Measurements from ENCODE around the gene RAP1GAP2.
A peak's percentile ranks its signal among the peaks of the same experiment; 100 is the strongest.
"Not testable (repeated sequence)": the region's sequence is repeated elsewhere in the genome, so short reads cannot be mapped to it uniquely, and the experiment has no call there.

The RAP1GAP2 gene

DNA sequence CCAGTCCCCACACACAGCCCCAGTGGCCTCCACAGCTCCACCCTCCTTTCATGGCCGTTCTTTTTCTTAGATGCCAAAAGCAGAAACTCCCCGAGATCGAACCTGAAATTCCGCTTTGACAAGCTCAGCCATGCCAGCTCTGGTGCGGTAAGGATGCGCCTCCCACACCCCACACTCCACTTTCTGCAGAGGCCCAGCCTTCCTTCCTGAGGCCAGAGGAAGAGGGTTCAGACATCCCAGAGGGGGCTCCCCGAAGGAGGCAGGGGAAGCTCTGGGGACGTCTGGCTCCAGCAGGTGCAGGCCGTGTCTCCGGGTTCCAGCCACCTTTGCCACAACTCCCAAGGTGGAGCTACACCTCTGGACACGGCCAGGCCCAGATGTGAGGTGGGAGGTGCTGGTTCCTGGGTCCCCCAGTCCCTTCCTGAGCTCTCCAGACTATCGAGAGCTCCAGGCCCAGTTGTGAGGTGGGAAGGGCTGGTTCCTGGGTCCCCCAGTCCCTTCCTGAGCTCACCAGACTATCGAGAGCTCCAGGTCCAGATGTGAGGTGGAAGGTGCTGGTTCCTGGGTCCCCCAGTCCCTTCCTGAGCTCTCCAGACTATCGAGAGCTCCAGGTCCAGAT lies 234.7 kb downstream of the RAP1GAP2 start:
- not testable (repeated sequence) for DNase-seq

DNA sequence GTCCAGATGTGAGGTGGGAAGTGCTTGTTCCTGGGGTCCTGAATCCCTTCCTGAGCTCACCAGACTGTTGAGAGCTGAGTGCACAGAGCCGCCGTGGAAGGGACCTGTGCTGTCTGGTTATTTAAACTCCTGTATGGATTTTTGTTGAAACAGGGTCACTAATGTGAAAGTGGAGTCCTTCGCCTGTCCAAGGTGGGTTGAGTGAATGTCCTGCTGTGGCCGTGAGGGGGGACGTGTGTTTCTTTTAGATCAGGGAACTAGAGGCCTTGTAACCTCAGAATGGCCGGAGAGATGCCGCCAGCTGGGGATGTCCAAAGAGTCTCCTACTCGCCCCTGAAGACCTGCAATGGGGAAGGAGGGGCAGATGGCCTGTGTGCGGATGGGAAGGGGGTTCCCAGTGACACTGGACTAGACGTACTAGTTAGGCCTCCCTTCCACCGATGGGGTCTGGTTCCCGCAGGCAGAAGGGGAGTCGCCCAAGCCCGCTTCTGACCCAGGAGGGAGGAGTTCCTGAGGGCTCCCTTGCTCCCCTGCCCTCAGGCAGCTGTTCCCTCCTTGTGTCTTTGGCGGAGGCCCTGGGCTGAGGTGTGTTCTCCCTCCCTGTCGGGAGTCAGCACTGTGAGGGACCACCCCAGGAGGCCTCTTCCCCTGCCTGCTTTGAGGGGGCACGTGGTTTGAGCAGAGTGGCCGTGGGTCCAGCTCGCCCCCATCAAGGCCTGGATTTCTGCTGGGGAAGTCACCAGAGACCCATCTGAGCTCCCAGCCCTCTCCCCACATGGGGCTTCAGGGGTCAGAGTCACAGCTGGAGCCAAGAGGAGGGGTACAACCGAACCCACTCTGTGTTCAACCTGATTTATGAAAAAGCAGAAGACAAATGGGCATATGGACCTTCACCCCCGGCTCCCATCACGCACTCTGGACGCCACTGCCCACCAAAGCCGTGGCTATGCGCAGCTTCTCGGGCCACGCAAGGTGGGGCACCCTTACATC lies 236.3 kb downstream of the RAP1GAP2 start:
- peak; percentile 47 for DNase-seq

DNA sequence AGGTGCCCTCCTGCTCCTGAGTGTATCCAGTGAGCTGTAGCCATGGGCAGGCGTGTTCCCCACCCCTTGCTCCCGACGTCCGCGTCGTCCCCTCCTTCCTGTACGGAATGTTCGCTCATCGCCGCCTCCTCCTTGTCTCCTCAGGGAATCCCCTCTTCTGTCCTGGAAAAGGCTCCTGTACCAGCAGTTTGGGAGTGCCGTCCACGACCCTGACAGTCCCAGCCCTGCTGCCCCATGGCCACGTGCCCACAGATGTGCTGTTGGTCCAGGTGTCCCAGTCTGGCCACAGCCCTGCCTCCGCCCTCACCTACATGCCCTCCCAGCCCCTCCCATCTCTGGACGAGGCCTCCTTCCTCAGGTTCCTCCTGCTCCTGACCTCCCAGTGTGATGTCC lies 237.0 kb downstream of the RAP1GAP2 start:
- DNase-seq, result peak; percentile 51

DNA sequence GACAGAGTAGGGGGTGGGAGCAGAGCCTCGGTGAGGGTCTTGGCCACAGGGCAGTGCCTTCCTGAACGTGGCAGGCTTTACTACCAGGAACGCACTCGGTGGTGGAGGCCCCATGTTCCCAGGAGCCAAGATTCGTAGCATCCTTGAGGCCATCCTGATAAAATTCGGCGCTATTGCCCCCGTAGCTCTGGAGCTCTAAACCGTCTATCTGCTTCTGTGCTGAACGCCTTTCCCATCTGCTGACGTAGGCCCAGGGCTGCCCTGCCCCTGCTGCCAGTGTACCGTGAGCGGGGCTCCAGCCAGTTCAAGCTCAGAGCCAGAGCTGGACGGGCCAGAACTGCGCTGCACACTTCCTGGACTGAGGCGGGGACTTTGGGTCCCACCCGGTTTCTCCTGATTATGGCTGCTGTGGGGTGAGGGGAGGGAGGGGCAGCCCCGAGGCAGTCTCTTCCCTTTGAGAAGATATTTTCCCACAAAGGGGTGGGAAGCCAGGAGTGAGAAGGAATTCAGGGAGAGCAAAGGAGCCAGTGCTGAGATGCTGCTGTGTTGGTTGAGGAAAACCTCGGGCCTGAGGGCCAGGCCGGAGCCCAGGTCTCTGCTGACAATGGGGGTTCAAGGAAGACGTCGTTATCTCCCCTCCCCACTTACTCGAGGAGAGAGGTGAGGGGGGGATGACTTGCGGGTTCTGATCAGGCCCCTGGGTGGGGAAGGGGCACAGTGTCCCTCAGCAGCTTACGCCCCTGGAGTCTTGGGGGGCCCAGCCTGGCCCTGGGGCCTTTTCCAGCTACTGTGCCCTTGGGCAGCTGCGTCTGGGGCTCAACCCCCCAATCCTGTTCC lies 237.7 kb downstream of the RAP1GAP2 start:
- DNase-seq, result peak; percentile 33

DNA sequence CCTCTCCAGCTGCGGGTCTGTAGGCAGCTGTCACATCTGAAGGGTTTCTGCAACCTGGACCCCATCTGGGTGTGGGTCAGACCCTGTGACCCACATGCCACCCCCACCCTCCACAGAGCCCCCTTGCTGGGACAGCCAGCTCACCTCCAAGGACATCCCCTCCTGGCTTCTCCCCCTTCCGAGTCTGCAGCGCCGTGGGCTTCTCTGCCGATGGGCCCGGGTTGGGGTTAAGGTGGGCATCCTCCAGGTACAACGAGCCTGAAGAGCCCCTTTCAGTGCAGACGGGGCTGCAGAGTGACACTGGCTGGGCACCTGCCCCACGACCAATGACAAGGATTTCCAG lies 238.3 kb downstream of the RAP1GAP2 start:
- DNase-seq, result no peak

DNA sequence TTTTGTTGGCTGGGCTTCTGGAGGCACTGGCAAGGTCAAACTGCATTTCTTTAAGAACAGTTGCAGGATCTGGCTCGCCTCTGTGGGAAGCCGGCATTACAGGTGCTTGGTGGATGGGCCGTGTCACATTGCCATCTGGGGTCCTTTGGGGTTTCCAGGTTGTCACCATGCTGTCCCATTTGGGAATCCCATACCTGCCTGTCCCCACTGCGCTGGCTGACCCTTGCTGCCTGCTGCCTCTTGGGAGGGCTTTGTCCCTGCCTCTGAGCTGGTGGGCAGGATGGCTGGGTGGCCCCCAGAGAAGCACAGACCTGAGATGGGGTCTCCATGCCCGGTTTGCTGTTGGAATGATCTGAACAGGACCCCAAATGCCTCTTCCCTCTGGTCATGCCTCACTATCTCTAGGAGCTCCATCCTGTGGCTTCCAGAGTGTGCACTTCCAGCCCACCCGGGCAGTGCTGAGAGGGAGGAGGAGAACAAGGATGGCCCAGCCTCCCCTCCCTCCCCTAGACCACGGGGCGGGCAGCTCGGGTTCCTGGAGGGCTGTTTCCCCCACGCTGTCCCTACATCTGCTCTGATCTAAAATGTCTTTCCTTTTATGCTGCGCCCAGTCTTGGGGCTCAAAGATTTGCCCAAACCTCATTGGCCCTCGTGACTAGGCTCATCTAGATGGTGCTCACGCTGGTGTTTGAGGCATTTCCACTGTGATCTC lies 239.2 kb downstream of the RAP1GAP2 start:
- DNase-seq, result peak; percentile 33

DNA sequence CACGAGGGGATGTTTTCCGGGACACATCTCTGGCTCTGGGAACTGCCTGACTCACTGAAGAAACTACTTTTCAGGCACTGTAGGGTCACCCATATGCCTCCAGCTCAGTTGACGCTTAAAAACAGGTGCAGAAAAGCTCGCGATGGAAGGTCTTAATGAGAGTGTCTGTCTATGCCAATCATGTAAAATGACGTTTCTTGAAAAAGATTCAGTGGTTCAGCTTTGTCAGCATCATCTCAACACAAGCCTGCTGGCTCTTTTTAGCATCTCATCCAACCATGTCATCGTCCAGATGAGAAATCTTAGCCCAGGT lies 239.7 kb downstream of the RAP1GAP2 start:
- DNase-seq, result no peak

DNA sequence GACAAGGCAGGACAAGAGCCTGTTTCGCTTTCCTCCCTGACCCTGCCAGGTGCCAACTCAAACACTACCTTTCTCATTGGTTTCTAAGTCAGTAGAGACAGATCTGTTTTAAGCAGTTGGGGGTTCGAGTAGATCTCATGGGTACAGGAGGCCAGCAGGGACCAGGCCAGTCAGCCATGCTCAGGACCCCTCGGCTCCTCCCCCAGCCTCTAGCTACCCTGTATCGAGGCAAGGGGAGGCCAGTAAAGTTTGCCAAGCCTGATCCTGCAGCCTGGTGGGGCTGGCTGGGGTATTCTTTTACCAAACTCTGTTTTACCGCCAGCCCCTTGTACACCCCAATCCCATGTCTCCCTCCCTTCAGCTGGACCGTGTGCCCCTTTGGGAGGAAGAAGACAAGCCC lies 240.6 kb downstream of the RAP1GAP2 start:
- DNase-seq, result no peak

DNA sequence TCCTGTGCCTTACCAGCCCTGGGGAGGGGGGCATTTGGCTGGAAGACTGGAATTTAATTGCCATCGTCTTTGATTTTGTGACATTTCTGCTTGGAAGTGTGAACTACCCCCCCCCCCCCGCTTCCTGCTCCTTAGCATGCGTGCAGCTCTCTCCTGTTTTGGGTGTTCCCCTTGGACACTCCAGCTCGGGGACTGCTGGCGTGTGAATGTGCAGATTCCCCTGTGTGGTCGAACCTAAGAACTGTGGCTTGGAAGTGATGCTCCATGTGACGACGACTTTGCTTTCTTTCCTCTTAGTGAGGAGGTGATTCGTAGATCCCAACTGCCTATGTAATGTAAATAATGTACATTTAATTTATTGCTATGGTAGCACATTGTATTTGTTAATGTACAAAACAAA lies 241.0 kb downstream of the RAP1GAP2 start:
- no peak for DNase-seq

DNA sequence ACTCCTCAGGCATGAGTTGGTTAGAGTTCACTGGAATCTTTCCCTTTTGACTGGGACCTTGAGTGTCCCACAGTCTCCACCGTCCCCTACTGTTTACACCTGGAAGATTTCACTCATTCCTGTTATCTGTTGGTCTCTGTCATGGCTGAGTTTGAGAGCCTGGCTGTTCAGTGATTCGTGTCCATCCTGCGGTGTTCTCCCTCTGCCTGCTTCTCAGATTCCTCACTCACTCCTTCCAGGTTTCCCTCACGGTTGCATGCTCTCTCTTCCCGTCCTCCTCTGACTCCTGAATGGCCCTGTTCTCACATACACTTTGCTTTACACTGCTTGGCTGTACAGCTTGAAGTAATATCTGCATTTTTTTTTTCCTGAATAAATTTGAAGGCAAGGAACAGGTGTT lies 242.7 kb downstream of the RAP1GAP2 start:
- DNase-seq, result no peak

DNA sequence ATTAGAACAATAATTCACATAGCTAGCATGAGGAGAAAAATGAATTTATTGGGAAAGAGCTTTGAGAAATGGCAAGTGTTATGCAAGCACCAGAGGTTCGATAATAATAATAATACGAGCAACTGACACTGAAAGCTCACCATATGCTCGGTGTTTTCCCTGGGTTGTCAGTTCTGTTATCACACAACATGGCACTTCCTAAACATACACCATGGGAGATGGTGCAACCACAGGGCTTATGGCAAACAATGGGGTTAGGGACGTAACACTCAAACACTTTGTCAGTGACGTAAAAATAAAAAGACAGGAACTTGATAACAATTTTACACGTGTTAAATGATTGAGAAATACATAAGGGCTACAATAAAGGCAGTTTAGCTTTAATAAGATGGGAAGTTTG lies 243.5 kb downstream of the RAP1GAP2 start:
- no peak for DNase-seq

DNA sequence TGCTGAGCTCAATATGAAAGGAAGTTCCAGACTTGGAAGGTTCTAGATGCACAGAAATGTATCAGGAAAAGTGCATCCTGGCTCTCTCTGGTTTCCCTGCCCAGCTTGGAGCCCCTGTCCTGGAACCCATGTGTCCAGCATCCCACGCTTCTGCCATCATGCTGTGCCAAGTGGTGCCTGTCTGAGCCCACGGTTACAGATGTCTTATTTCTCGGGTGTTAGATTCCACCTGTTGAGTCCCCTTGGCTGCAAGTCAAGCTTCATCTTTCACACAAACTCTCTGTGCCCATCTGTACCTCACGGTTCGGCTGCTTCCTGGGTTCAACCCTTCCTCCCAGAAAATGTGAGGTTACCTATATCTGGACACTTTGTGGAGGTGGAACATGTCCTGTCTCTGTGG lies 244.6 kb downstream of the RAP1GAP2 start:
- DNase-seq, result no peak

DNA sequence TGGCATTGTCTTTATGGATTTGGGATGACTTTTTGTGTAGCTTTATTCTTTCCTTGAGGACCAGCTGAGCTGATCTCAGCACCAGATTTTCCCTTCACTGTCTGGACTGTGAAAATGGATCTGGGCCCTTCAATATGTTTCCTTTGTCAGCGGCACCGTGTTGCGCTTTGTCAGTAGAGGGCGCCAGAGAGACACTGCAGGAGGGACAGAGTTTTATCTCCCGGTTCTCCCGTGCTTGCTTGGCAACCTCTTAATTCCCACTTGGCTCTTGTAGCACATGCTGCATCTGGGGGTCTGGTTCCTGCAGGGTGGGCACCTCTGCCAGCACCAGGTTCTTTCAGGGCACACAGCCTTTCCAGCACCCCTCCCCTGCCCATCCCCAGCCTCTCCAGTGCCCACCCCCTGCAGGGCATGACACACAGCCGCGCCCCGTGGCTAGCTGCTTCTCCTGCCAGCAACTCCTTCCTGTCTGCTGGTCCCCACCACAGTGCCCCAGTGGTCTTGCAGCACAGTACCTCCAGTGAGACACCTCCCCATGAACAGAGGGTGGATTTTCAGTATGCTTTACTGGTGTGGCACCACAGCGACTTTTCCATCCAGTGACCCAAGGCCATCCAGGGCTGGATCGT lies 247.6 kb downstream of the RAP1GAP2 start:
- DNase-seq, result peak; percentile 47

DNA sequence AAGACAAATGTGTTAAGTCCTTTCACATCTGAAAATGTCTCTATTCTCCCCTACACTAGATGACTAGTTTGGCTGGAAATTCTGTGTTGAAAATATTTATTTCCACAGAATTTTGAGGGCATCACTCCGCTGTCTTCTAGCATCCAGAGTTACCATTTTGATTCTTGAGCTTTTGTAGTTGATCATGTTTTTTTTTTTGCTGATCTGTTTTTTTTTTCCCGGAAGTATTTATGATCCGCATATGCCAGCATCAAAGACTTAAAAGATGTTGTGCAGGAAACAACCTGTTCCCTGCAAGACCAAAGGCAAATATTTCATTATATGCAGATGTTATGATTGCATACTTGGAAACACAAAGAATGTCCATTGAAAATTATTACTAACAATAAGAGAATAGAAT lies 250.5 kb downstream of the RAP1GAP2 start:
- no peak for DNase-seq

DNA sequence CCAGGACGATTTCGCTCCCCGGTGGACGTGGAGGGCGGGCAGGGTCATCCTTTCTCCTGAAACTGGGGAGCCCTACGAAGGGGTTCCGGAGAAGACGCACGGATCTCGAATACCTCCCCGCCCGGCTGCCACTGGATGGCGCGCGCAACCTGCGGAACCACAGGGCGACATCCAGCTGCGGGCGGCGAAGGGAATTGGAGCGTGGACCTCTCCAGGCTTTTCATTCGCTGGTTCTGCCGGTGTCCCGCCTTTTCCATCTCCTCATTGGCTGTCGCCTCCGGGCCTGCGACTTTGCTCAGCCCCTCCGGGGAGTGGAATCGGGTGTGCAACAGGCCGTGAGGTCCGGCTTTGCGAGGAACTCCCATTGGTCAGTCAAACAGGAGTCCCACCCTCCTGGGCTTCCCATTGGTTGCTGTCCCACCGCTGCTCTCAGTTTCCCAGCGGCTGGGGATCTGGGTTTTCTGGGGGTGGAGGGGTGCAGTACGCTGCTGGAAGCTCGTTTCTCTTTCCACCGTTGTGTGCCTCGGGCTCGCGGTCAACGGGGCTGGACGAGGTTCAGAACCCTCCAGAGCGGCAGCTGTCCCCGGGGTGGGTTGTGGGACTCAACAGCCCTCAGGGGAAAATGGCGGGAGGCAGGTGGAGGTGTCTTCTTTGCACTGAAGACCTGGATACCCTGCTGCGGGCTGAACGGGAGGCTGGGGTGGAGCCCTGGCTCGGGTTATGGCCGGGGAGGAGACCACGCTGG lies 252.7 kb downstream of the RAP1GAP2 start:
- DNase-seq, result peak; percentile 95

DNA sequence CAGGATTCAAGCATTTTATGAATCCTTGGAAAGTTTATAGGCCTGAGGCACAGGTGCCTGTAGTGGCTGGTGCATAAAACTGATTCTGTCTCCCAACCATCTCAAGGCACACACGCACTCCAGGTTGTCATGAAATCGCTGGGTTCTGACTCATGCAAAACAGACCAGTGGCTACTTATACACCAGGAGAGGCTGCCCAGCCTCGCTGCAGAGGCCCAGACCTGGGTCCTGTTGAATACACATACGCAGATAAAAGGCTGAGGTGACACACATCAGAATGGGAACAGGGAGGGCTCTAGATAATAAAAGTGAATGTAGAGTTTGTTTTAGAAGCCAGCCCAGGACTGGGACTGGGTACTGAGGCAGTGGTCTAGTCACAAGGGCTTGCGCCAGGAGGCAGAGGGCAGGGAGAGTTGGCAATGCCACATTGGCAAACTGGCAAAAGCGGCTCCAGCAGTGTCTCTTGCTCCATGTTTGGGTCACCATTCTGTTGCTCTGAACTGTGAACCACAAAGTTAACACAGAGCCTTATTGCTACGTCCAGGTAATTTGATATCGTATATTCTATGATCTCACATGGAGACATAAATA lies 253.6 kb downstream of the RAP1GAP2 start:
- peak; percentile 50 for DNase-seq

DNA sequence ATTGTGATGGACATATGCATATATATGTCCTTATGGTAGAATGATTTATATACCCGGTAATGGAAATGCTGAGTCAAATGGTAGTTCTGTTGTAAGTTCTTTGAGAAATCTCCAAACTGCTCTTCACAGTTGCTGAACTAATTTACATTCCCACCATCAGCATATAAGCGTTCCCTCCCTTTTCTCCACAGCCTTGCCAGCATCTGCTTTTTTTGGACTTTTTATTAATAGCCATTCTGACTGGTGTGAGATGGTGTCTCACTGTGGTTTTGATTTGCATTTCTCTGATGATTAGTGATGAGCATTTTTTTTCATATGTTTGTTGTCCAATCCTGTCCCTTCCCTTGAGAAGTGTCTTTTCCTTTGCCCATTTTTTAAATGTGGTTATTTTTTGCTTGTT lies 258.6 kb downstream of the RAP1GAP2 start:
- not testable (repeated sequence) for DNase-seq

DNA sequence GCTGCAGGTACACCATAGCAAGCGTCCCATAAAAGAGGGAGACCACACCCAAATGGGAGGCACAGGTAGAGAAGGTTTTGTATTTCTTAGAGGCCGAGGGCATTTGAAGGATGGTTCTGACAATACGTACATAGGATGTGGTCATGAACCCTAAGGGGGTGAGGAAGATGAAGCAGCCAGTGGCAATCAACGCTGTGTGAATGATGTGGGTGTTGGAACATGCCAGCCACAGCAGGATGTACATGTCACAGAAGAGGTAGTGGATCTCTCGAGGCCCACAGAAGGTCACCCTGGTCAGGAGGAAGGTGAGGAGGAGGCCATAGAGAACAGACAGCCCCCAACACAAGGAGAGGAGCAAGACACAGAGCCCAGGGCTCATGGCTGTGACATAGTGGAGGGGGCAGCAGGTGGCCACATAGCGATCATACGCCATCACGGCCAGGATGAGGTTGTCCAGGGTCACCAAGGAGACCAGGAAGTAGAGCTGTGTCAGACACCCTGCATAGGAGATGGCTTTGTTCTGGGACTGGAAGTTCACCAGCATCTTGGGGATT lies 266.7 kb downstream of the RAP1GAP2 start:
- DNase-seq, result not testable (repeated sequence)

DNA sequence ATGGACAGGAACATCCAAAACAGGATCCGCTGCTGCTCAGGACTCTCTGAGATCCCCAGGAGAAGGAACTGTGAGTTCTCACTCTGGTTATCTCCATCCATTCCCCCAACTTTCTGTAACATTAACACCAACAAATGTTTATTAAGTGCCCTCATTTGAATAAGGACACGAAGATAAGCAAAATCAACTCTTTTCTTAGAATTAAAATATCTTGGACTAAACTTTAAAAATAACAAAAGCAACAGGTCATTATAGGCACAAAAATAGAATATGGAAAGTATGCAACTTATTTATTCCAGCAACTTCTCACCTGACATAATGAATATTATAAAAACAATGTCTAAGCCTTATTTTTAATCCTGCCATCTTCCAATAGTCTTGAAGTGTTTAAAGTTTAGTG lies 267.3 kb downstream of the RAP1GAP2 start, which contains the start of gene OR1D5:
TSS of gene OR1D5 (minus strand) at position 101 of the 400 bp plus-strand sequence. CDS start at position 101, 0 bp downstream.
- DNase-seq, result not testable (repeated sequence)

DNA sequence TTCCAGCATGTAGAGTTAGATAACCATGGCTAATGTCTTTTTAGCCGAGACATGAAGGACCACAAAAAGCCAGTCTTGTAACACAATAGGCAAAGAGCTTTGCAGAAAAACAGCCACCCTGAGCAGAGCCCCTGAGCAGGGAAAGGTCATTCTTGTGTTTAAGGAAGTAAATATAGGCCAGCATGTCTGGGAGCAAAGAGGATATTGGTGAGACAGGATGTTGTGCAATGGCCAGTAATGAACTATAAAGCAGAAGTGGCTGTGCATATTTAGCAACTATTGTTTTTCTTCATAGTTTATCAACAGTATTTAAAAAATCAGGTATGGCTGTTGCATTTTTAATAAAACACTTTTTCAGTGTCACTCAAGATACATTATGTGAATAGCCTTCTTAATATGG lies 269.0 kb downstream of the RAP1GAP2 start:
- DNase-seq, result not testable (repeated sequence)

DNA sequence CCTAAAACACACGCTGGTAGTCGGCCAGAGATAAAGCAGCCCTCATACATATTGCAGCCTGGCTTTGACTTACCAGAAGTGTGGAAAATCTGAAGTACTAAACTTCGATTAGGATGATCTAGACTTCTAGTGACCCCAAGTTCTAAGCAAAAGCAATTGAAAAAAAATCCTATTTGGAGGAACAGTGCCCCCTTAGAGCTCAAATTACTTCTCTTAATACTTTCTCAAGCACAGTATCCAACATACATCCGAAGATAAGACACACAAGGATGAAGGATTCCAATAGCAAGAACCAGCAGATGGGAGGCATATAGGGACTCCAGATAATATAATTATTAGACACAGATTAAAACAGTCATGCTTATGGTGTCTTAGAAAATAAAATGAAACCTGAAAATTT lies 277.6 kb downstream of the RAP1GAP2 start:
- not testable (repeated sequence) for DNase-seq

Data from activated CD8-positive, alpha-beta memory T cell treated with anti-CD3 and anti-CD28 coated beads for 24 hours (primary cell).